ENCODE measurements around the gene GPX7.

Gene GPX7

GRCh38 chr1:52602856-52603600 lies 857 bp downstream of the GPX7 start:
- H3K27ac ChIP-seq (ENCODE audit: low read depth, low read length), result no peak overlapping the region
- H2AFZ ChIP-seq (ENCODE audit: insufficient read depth, low read length, poor library complexity), result peak overlapping the region; percentile 62
- H3K14ac ChIP-seq (ENCODE audit: low read length), result peak overlapping the region; percentile 38
- peak overlapping the region; percentile 83 for H3K4me2 ChIP-seq (ENCODE audit: low read length)
- H3K23ac ChIP-seq (ENCODE audit: low read length), result no peak overlapping the region
- WGBS (ENCODE audit: extremely low coverage, insufficient coverage, insufficient read length), result no CpG with 5 or more reads among the region's 21 CpGs
- H3K79me2 ChIP-seq (ENCODE audit: control insufficient read depth, insufficient read depth, low read length, poor library complexity), result no peaks in the 10 kb centered on the region
- H4K8ac ChIP-seq (ENCODE audit: low read depth, low read length), result peak overlapping the region; percentile 60
- peak overlapping the region; percentile 66 for H2BK120ac ChIP-seq (ENCODE audit: insufficient read depth, low read length, poor library complexity)
- peak overlapping the region; percentile 78 for H4K91ac ChIP-seq (ENCODE audit: low read depth, low read length)
- no peak overlapping the region for H2BK5ac ChIP-seq (ENCODE audit: low read depth, low read length, poor library complexity)
- H3K36me3 ChIP-seq (ENCODE audit: control insufficient read depth in 1 of 2, insufficient read depth in 2 of 2, low read length in 2 of 2), result peaks cover 0 to 6% of the 10 kb centered on the region in 2 experiments
- H3K4me1 ChIP-seq (ENCODE audit: control insufficient read depth in 1 of 2, insufficient read depth in 2 of 2, low read length in 2 of 2), result peaks cover 10 to 14% of the 10 kb centered on the region in 2 experiments
- peak overlapping the region; percentile 76 for H4K12ac ChIP-seq (ENCODE audit: low read depth, low read length)
- H3K9ac ChIP-seq (ENCODE audit: low read length), result peak overlapping the region; percentile 81
- no peak for DNase-seq
- H2BK12ac ChIP-seq (ENCODE audit: low read length), result no peak overlapping the region
- H3K9me3 ChIP-seq (ENCODE audit: insufficient read depth, low read depth, low read length), result no peaks in the 10 kb centered on the region
- H3K18ac ChIP-seq (ENCODE audit: low read length), result peak overlapping the region; percentile 66
- H3K27me3 ChIP-seq (ENCODE audit: insufficient read depth, low read length), result peaks cover 2% of the 10 kb centered on the region
- peaks cover 4% of the 10 kb centered on the region for H3K79me1 ChIP-seq (ENCODE audit: low read length)
- peak overlapping the region; percentile 40 for H3K4ac ChIP-seq (ENCODE audit: low read depth, low read length)
- H2AK5ac ChIP-seq (ENCODE audit: low read length), result no peak overlapping the region
- H3K4me3 ChIP-seq (ENCODE audit: low read depth, low read length), result peak overlapping the region; percentile 79

GRCh38 chr1:52603630-52604029 lies 1.5 kb downstream of the GPX7 start:
- peaks cover 10 to 14% of the 10 kb centered on the region in 2 experiments for H3K4me1 ChIP-seq (ENCODE audit: control insufficient read depth in 1 of 2, insufficient read depth in 2 of 2, low read length in 2 of 2)
- H3K27me3 ChIP-seq (ENCODE audit: insufficient read depth, low read length), result peaks cover 2% of the 10 kb centered on the region
- no peak overlapping the region for H2AFZ ChIP-seq (ENCODE audit: insufficient read depth, low read length, poor library complexity)

DNA sequence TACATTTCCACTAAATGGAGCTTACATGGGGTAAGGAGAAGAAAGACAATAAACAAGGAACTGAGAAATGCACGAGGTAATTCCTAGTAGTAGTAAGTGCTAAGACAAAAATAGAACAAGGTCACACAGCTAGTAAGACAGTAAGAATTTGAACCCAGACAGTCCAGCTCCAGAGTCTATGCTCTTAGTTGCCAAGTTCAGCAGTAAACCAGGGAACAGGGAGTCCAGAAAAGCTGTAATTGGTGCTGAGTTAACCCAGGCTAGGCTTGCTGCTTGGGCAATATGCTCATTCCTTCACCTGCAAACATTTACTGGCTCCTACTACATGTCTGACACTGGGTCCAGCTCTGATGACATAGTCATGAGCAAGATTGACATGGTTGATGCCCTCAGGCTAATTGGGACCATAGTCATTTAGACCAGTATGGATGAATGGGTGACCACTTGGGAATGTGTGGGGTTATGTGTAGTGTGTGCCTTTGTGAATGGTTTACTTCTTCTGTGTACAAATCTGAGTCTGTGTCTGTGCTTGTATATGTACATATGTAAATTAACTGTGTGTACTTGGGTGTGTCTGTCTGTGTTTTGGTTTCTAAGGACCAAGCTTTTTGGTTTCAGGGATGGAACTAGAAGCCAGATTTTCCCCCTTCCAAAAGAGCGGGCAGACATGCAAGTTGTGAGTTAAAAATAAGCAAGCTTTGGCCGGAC lies 2.0 kb downstream of the GPX7 start:
- no peak overlapping the region for H2AFZ ChIP-seq (ENCODE audit: insufficient read depth, low read length, poor library complexity)
- H3K27ac ChIP-seq (ENCODE audit: low read depth, low read length), result no peak overlapping the region
- peaks cover 2% of the 10 kb centered on the region for H3K27me3 ChIP-seq (ENCODE audit: insufficient read depth, low read length)
- WGBS (ENCODE audit: extremely low coverage, insufficient coverage, insufficient read length), result no CpG with 5 or more reads among the region's 3 CpGs
- H3K4me2 ChIP-seq (ENCODE audit: low read length), result no peak overlapping the region
- H4K91ac ChIP-seq (ENCODE audit: low read depth, low read length), result no peak overlapping the region
- no peak overlapping the region for H2BK12ac ChIP-seq (ENCODE audit: low read length)
- peaks cover 0 to 9% of the 10 kb centered on the region in 2 experiments for H3K36me3 ChIP-seq (ENCODE audit: control insufficient read depth in 1 of 2, insufficient read depth in 2 of 2, low read length in 2 of 2)
- no peak overlapping the region for H3K4ac ChIP-seq (ENCODE audit: low read depth, low read length)
- DNase-seq, result peak in 1 of 2 donors; percentile 8
- H4K8ac ChIP-seq (ENCODE audit: low read depth, low read length), result no peak overlapping the region
- no peak overlapping the region for H2BK120ac ChIP-seq (ENCODE audit: insufficient read depth, low read length, poor library complexity)
- no peak overlapping the region for H3K23ac ChIP-seq (ENCODE audit: low read length)
- H3K18ac ChIP-seq (ENCODE audit: low read length), result no peak overlapping the region
- peaks cover 4% of the 10 kb centered on the region for H3K79me1 ChIP-seq (ENCODE audit: low read length)
- no peak overlapping the region for H3K9ac ChIP-seq (ENCODE audit: low read length)
- H3K9me3 ChIP-seq (ENCODE audit: insufficient read depth, low read depth, low read length), result no peaks in the 10 kb centered on the region
- no peak overlapping the region for H3K4me3 ChIP-seq (ENCODE audit: low read depth, low read length)
- H3K4me1 ChIP-seq (ENCODE audit: control insufficient read depth in 1 of 2, insufficient read depth in 2 of 2, low read length in 2 of 2), result peaks cover 10 to 14% of the 10 kb centered on the region in 2 experiments
- H2BK5ac ChIP-seq (ENCODE audit: low read depth, low read length, poor library complexity), result no peak overlapping the region
- H2AK5ac ChIP-seq (ENCODE audit: low read length), result no peak overlapping the region
- H3K14ac ChIP-seq (ENCODE audit: low read length), result no peak overlapping the region
- H3K79me2 ChIP-seq (ENCODE audit: control insufficient read depth, insufficient read depth, low read length, poor library complexity), result no peaks in the 10 kb centered on the region
- no peak overlapping the region for H4K12ac ChIP-seq (ENCODE audit: low read depth, low read length)

More at GRCh38 chr1:52603630-52604029, 1.5 kb downstream of the GPX7 start:
- Histone ChIP-seq H3K9ac (ENCODE audit: low read length) (no peak overlapping the region), H2BK5ac (ENCODE audit: low read depth, low read length, poor library complexity) (no peak overlapping the region), H3K18ac (ENCODE audit: low read length) (no peak overlapping the region), H2BK120ac (ENCODE audit: insufficient read depth, low read length, poor library complexity) (no peak overlapping the region), H3K4me3 (ENCODE audit: low read depth, low read length) (no peak overlapping the region), H2BK12ac (ENCODE audit: low read length) (no peak overlapping the region), H3K4me2 (ENCODE audit: low read length) (peak overlapping the region; percentile 83), H4K8ac (ENCODE audit: low read depth, low read length) (no peak overlapping the region), H4K12ac (ENCODE audit: low read depth, low read length) (no peak overlapping the region), H3K23ac (ENCODE audit: low read length) (no peak overlapping the region), H3K14ac (ENCODE audit: low read length) (no peak overlapping the region), H3K36me3 (ENCODE audit: control insufficient read depth in 1 of 2, insufficient read depth in 2 of 2, low read length in 2 of 2) (peaks cover 0 to 9% of the 10 kb centered on the region in 2 experiments), H3K79me1 (ENCODE audit: low read length) (peaks cover 4% of the 10 kb centered on the region), H3K27ac (ENCODE audit: low read depth, low read length) (no peak overlapping the region), H3K4ac (ENCODE audit: low read depth, low read length) (no peak overlapping the region), H3K9me3 (ENCODE audit: insufficient read depth, low read depth, low read length) (no peaks in the 10 kb centered on the region), H4K91ac (ENCODE audit: low read depth, low read length) (no peak overlapping the region), H3K79me2 (ENCODE audit: control insufficient read depth, insufficient read depth, low read length, poor library complexity) (no peaks in the 10 kb centered on the region), H2AK5ac (ENCODE audit: low read length) (no peak overlapping the region)
- WGBS (ENCODE audit: extremely low coverage, insufficient coverage, insufficient read length), result no CpG with 5 or more reads among the region's 6 CpGs
- DNase-seq, result no peak

DNA sequence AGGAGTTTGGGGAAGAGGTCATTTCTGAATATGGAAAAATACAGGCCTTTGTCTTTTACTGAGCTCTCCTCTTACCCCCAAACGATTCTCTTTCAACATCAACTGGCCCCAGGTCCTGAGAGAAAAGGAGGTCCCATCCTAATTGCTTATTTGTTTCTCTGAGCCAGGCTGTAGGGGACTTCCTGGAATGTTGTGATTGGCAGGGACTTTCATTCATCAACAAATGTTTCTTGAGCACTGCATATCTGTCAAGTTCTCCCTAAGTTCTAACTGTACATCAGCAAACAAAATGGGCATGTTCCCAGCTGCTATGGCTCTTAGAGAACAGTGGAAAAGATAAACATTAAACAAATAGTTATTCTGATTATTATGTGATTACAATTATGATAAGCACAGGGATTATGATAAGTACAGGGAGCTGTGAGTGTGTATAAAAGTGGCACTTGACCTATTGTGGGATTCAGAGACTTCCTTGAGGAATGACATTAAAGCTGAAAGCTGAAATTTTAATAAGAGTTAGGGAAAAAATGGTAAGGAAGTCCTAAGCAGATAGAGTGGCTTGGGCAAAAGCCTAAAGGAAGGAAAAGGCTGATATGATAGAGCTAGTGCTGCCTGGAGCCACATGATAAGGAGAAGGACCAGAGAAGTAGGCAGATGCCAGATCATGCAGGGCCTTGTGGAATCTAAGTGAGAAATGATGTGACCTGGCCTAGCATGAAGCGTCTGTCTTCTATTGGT lies 11.6 kb downstream of the GPX7 start:
- Histone ChIP-seq H3K27me3 (ENCODE audit: insufficient read depth, low read length) (no peaks in the 10 kb centered on the region), H4K8ac (ENCODE audit: low read depth, low read length) (no peak overlapping the region), H4K91ac (ENCODE audit: low read depth, low read length) (no peak overlapping the region), H3K9me3 (ENCODE audit: insufficient read depth, low read depth, low read length) (no peaks in the 10 kb centered on the region), H3K18ac (ENCODE audit: low read length) (no peak overlapping the region), H3K79me2 (ENCODE audit: control insufficient read depth, insufficient read depth, low read length, poor library complexity) (no peaks in the 10 kb centered on the region), H3K4me1 (ENCODE audit: control insufficient read depth in 1 of 2, insufficient read depth in 2 of 2, low read length in 2 of 2) (no peaks in the 10 kb centered on the region), H3K14ac (ENCODE audit: low read length) (no peak overlapping the region), H3K9ac (ENCODE audit: low read length) (no peak overlapping the region), H2BK12ac (ENCODE audit: low read length) (no peak overlapping the region), H3K4me3 (ENCODE audit: low read depth, low read length) (no peak overlapping the region), H3K23ac (ENCODE audit: low read length) (no peak overlapping the region), H2BK120ac (ENCODE audit: insufficient read depth, low read length, poor library complexity) (no peak overlapping the region), H3K4ac (ENCODE audit: low read depth, low read length) (no peak overlapping the region), H3K4me2 (ENCODE audit: low read length) (no peak overlapping the region), H4K12ac (ENCODE audit: low read depth, low read length) (no peak overlapping the region), H3K36me3 (ENCODE audit: control insufficient read depth in 1 of 2, insufficient read depth in 2 of 2, low read length in 2 of 2) (no peaks in the 10 kb centered on the region), H3K79me1 (ENCODE audit: low read length) (no peaks in the 10 kb centered on the region), H2AFZ (ENCODE audit: insufficient read depth, low read length, poor library complexity) (no peak overlapping the region), H2AK5ac (ENCODE audit: low read length) (no peak overlapping the region), H2BK5ac (ENCODE audit: low read depth, low read length, poor library complexity) (no peak overlapping the region), H3K27ac (ENCODE audit: low read depth, low read length) (no peak overlapping the region)
- no peak for DNase-seq
- no CpG with 5 or more reads among the region's 2 CpGs for WGBS (ENCODE audit: extremely low coverage, insufficient coverage, insufficient read length)

All from trophoblast cell (in vitro differentiated cells and primary cell).